ENCODE data around the gene ZNF799.

ZNF799 gene

DNA sequence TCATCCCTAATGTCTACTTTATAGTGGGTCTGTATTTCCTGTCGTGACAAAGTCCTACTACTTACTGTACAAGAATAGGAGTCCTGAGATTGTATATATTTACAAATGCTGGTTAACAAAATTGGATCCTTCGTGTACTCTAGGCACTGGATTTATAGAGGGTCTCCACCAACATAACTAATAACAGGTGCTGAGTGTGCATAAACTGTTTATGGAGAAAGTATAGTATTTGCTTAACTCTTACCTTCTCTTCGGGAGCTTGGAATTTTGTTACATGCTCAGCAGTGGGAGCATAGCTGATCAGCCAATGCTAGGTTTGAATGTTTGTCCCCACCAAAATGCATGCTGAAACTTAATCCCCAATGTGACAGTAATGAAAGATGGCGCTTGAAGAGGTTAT, 47.7 kb downstream of the ZNF799 start:
- no peak for DNase-seq

DNA sequence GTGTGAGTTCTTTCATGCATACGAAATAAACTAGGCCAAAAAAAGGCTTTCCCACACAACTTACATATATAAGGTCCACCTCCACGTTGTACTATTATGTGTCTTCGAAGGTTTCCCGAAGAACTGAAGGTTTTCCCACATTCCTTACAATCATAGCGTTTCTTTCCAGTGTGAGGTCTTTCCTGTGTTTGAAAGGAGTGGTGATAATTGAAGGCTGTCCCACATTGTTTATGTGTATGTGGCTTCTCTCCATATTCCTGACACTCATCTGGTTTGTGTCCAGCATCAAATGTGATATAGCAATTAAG, 50.2 kb downstream of the ZNF799 start:
- DNase-seq = no peak

DNA sequence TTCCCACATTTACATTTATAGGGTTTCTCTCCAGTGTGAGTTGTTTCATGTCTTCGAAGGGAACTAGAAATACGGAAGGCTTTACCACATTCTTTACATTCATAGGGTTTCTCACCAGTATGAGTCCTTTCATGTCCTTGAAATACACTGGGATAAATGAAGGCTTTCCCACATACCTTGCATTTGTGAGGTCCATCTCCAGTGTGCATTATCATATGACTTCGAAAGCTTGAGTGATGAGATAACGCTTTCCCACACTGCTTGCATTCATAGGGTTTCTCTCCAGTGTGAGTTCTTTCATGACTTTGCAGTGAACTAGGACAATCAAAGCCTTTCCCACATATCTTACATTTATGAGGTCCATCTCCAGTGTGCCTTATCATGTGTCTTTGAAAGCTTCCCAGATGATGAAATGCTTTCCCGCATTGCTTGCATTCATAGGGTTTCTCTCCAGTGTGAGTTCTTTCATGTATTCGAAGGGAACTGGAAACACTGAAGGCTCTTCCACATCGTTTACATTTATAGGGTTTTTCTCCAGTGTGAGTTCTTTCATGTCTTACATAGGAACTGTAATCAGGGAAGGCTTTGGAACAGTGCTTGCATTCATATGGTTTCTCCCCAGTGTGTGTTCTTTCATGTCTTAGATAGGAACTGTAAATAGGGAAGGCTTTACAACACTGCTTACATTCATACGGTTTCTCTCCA, 50.7 kb downstream of the ZNF799 start:
- no peak for DNase-seq

DNA sequence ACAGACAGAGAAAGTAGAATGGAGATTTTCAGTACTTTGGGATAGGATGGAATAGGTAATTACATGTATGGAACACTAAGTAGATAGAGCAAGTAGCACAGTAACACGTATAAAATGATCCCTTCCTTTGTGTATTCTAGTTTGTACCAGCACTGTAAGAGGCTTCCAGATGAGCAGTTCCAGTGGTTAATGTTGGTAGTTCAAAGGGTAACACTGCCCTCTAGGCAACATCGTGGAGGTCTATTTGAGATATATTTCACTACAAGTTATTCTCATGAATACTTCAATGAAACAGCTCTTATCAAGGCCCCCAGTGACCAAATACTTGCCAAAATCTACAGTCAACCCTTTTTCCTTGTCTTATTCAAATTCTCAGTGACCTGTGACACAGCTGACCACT, 54.2 kb downstream of the ZNF799 start:
- DNase-seq = no peak

DNA sequence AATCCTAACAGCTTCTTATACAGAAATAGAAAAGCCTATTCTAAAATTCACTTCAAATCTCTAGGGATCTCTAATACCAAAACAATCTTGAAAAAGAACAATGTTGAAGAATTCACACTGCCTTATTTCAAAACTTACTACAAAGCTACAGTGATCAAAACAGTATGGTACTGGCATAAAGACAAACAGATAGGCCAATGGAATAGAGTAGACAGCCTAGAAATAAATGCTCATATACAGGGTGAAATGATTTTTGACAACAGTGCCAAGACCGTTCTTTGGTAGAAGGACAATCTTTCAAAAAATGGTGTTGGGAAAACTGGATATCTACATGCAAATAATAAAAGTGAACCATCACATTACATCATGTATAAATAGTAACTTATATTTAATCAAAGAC, 55.9 kb downstream of the ZNF799 start:
- DNase-seq = no peak
